ENCODE results near the gene RASA2. TPM values are rescaled to one million over a fixed set of nuclear protein-coding genes. Genes with fewer than 3 reads are reported as not detected.

RASA2 gene
- total RNA-seq, 2 donors from 2014 or later: 3.3 to 5.1 TPM

- Histone ChIP-seq H3K9me3 (no peaks in the 10 kb centered on the region), H3K36me3 (no peaks in the 10 kb centered on the region), H3K27ac (no peak overlapping the region), H3K4me3 (no peak overlapping the region), H3K4me1 (no peaks in the 10 kb centered on the region), H3K27me3 (no peaks in the 10 kb centered on the region)
- no peak for DNase-seq (ENCODE audit: low spot score)
- no peak for TF ChIP-seq CTCF (IDR thresholded peaks at IDR 0.05)
Measured at GRCh38 chr3:141557961-141558706, 71.3 kb downstream of the RASA2 start.

- no peak overlapping the region for H3K4me3 ChIP-seq
- no peaks in the 10 kb centered on the region for H3K4me1 ChIP-seq
- H3K27me3 ChIP-seq: no peaks in the 10 kb centered on the region
- TF ChIP-seq CTCF (IDR thresholded peaks at IDR 0.05): peak; percentile 87 to 98
- H3K9me3 ChIP-seq: no peaks in the 10 kb centered on the region
- no peaks in the 10 kb centered on the region for H3K36me3 ChIP-seq
- H3K27ac ChIP-seq: no peak overlapping the region
- DNase-seq (ENCODE audit: low spot score): no peak
Measured at GRCh38 chr3:141561426-141562034, 74.7 kb downstream of the RASA2 start.

GRCh38 chr3:141564241-141564640 is 77.4 kb downstream of the RASA2 start:
- TF ChIP-seq CTCF (IDR thresholded peaks at IDR 0.05): no peak
- H3K27ac ChIP-seq: no peak overlapping the region
- no peak for DNase-seq (ENCODE audit: low spot score)
- no peaks in the 10 kb centered on the region for H3K27me3 ChIP-seq
- H3K9me3 ChIP-seq: no peaks in the 10 kb centered on the region
- H3K4me3 ChIP-seq: no peak overlapping the region
- no peaks in the 10 kb centered on the region for H3K36me3 ChIP-seq
- H3K4me1 ChIP-seq: no peaks in the 10 kb centered on the region

- DNase-seq (ENCODE audit: low spot score): no peak
- peaks cover 23% of the 10 kb centered on the region for H3K36me3 ChIP-seq
Measured at GRCh38 chr3:141570068-141570467, 83.2 kb downstream of the RASA2 start.

GRCh38 chr3:141575879-141576743 is 89.3 kb downstream of the RASA2 start:
- Histone ChIP-seq H3K4me1 (no peaks in the 10 kb centered on the region), H3K36me3 (peaks cover 28% of the 10 kb centered on the region), H3K27ac (no peak overlapping the region), H3K27me3 (no peaks in the 10 kb centered on the region), H3K4me3 (no peak overlapping the region), H3K9me3 (no peaks in the 10 kb centered on the region)
- peak in 1 of 2 donors; percentile 66 for TF ChIP-seq CTCF (IDR thresholded peaks at IDR 0.05)
- no peak for DNase-seq (ENCODE audit: low spot score)

More at GRCh38 chr3:141570068-141570467, 83.2 kb downstream of the RASA2 start:
- H3K27ac ChIP-seq: no peak overlapping the region
- H3K4me1 ChIP-seq: no peaks in the 10 kb centered on the region
- no peaks in the 10 kb centered on the region for H3K27me3 ChIP-seq
- no peaks in the 10 kb centered on the region for H3K9me3 ChIP-seq
- no peak for TF ChIP-seq CTCF (IDR thresholded peaks at IDR 0.05)
- no peak overlapping the region for H3K4me3 ChIP-seq

All from right atrium auricular region (tissue), 2 donors.